Testis (tissue), 3 donors: ENCODE measurements around the gene KIAA1210. TPM values are rescaled to one million over a fixed set of nuclear protein-coding genes. Genes with fewer than 3 reads are reported as not detected.

ENCODE experiments used
- DNase-seq: peaks from one replicate; pipeline ENCODE4 v3.0.0-alpha.2; 2019
- H3K27ac ChIP-seq, 2 donors: fragments of 200-600 bp; sonication (generic); one replicate each; pipeline ENCODE4 v1.5.1; 2019
- H3K27me3 ChIP-seq: fragments of 200-600 bp; sonication (generic); one replicate; pipeline ENCODE4 v1.5.1; 2019
- H3K36me3 ChIP-seq: fragments of 200-600 bp; sonication (generic); one replicate; pipeline ENCODE4 v1.5.1; 2017; ENCODE audit warnings: low read depth; ENCODE audit errors: missing control alignments
- H3K4me1 ChIP-seq: fragments of 200-600 bp; sonication (generic); one replicate; pipeline ENCODE4 v1.5.1; 2019
- H3K4me3 ChIP-seq, 2 donors: fragments of 200-600 bp; sonication (generic); one replicate each; pipeline ENCODE4 v1.5.1; 2017 to 2019
- H3K9me3 ChIP-seq: fragments of 200-600 bp; sonication (generic); one replicate; pipeline ENCODE4 v1.5.1; 2017
- POLR2A ChIP-seq: fragments of 450-650 bp; IDR thresholded peaks from one replicate; pipeline ENCODE4 v1.6.1; 2017; ENCODE audit warnings: antibody characterized with exemption, mild to moderate bottlenecking, moderate library complexity
- WGBS, 2 donors: methylation state at CpG; one replicate each; pipeline ENCODE4 v1.1.5; 2018; 5-methylcytosine and 5-hydroxymethylcytosine counted together
- intact Hi-C: fragments of 100-400 bp; cut with DNase I; formaldehyde crosslinking; loops from one replicate; pipeline ENCODE4 v1.15.1; 2023; ENCODE audit warnings: low total_unique reads
- polyA plus RNA-seq: library from polyadenylated mRNA; stranded (reverse); fragments of 350-450 nt; fragmentation: Illumina TruSeq; extraction: RNeasy Lipid Tissue Mini Kit (QIAGEN cat#74804); gene quantifications from one replicate; pipeline ENCODE4 v1.2.3, GENCODE V29; 2014; ENCODE audit warnings: low read depth, low replicate concordance; ENCODE audit not compliant: insufficient read depth
- total RNA-seq, 2 donors: library from RNA; depleted of rRNA; stranded (reverse); fragments of >200 nt; gene quantifications; one replicate each; pipeline ENCODE4 v1.2.3, GENCODE V29; 2016
- TF ChIP-seq, protein P1 (sequence below), 3 experiments: fragments of 450-650 bp in 2 of 3; fragments of 200-600 bp in 1 of 3; sonication (generic) in 1 of 3; IDR thresholded peaks; one replicate each; pipeline ENCODE4 v1.5.1; 2016 to 2019; ENCODE audit warnings: antibody characterized with exemption in 3 of 3, mild to moderate bottlenecking in 2 of 3, moderate library complexity in 1 of 3

KIAA1210 gene
- total and polyA plus RNA-seq, 3 donors from 2014 or later = 63.0 to 286 (median 245) TPM

- Histone ChIP-seq H3K27me3 (no peaks in the 10 kb centered on the region), H3K4me3 (no peak overlapping the region), H3K36me3 (no peaks in the 10 kb centered on the region), H3K4me1 (no peaks in the 10 kb centered on the region), H3K9me3 (no peaks in the 10 kb centered on the region), H3K27ac (no peak overlapping the region)
- TF ChIP-seq, protein P1, sequence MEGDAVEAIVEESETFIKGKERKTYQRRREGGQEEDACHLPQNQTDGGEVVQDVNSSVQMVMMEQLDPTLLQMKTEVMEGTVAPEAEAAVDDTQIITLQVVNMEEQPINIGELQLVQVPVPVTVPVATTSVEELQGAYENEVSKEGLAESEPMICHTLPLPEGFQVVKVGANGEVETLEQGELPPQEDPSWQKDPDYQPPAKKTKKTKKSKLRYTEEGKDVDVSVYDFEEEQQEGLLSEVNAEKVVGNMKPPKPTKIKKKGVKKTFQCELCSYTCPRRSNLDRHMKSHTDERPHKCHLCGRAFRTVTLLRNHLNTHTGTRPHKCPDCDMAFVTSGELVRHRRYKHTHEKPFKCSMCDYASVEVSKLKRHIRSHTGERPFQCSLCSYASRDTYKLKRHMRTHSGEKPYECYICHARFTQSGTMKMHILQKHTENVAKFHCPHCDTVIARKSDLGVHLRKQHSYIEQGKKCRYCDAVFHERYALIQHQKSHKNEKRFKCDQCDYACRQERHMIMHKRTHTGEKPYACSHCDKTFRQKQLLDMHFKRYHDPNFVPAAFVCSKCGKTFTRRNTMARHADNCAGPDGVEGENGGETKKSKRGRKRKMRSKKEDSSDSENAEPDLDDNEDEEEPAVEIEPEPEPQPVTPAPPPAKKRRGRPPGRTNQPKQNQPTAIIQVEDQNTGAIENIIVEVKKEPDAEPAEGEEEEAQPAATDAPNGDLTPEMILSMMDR (IDR thresholded peaks at IDR 0.05) = no peak
- no peak for TF ChIP-seq POLR2A
- WGBS, 2 donors = 39 to 43% methylated on average over 1 to 2 of the region's 2 CpGs
- peak; percentile 33 for DNase-seq
- intact Hi-C loops = no loop called here
These were observed 71.9 kb downstream of the KIAA1210 start for GRCh38 chrX:119055687-119056086.

DNA sequence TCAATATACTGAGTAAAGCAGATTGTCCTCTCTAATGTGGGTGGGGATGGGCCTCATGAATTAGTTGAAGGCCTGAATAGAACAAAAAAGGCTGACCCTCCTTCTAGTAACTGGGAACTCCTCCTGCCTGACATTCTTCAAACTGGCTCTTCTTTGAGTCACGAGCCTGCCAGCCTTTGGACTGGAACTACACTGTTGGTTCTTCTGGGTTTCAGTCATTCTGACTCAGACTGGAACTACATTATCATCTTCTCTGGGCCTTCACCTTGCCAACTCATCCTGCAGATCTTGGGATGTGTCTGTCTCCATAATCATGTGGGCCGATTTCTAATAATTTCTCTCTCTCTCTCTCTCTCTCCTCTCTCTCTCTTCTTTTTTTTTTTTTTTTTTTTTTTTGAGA is 81.7 kb downstream of the KIAA1210 start:
- H3K36me3 ChIP-seq = no peaks in the 10 kb centered on the region
- H3K9me3 ChIP-seq = no peaks in the 10 kb centered on the region
- WGBS, 2 donors = 100% methylated on average over 2 of the region's 2 CpGs
- no peak overlapping the region for H3K4me3 ChIP-seq
- H3K27me3 ChIP-seq = no peaks in the 10 kb centered on the region
- intact Hi-C loops = no loop called here
- no peak overlapping the region for H3K27ac ChIP-seq
- no peaks in the 10 kb centered on the region for H3K4me1 ChIP-seq
- TF ChIP-seq POLR2A = no peak
- no peak for DNase-seq

GRCh38 chrX:119042996-119043395 is 84.6 kb downstream of the KIAA1210 start:
- no peaks in the 10 kb centered on the region for H3K9me3 ChIP-seq
- no peak overlapping the region for H3K27ac ChIP-seq
- H3K27me3 ChIP-seq = no peaks in the 10 kb centered on the region
- TF ChIP-seq POLR2A = no peak
- TF ChIP-seq, protein P1 (IDR thresholded peaks at IDR 0.05) = no peak
- WGBS, 2 donors = 93 to 94% methylated on average over 1 of the region's 1 CpG
- H3K36me3 ChIP-seq = no peaks in the 10 kb centered on the region
- H3K4me3 ChIP-seq = no peak overlapping the region
- intact Hi-C loops = no loop called here
- no peak for DNase-seq
- peaks cover 3% of the 10 kb centered on the region for H3K4me1 ChIP-seq

- Histone ChIP-seq H3K27ac (no peak overlapping the region), H3K4me3 (no peak overlapping the region), H3K27me3 (no peaks in the 10 kb centered on the region), H3K9me3 (no peaks in the 10 kb centered on the region), H3K4me1 (peaks cover 3% of the 10 kb centered on the region), H3K36me3 (no peaks in the 10 kb centered on the region)
- DNase-seq = no peak
- intact Hi-C loops = no loop called here
- TF ChIP-seq POLR2A = no peak
- TF ChIP-seq, protein P1 (IDR thresholded peaks at IDR 0.05) = no peak
- 82 to 95% methylated on average over 3 of the region's 3 CpGs for WGBS, 2 donors
These were observed 85.6 kb downstream of the KIAA1210 start for GRCh38 chrX:119042040-119042439.

- Histone ChIP-seq H3K4me1 (peaks cover 3% of the 10 kb centered on the region), H3K36me3 (no peaks in the 10 kb centered on the region), H3K9me3 (no peaks in the 10 kb centered on the region), H3K27me3 (no peaks in the 10 kb centered on the region), H3K27ac (no peak overlapping the region), H3K4me3 (no peak overlapping the region)
- peak; percentile 66 for DNase-seq
- 15 to 33% methylated on average over 3 to 4 of the region's 4 CpGs for WGBS, 2 donors
- TF ChIP-seq, protein P1 (IDR thresholded peaks at IDR 0.05) = no peak
- no peak for TF ChIP-seq POLR2A
- intact Hi-C loops = no loop called here
These were observed 86.4 kb downstream of the KIAA1210 start for GRCh38 chrX:119041175-119041574.
